22Rv1 (cell line): ENCODE measurements around the gene PCDHGA11.
"Not testable (repeated sequence)": the region's sequence is repeated elsewhere in the genome, so short reads cannot be mapped to it uniquely, and the experiment has no call there.

Experiments
- H3K27ac ChIP-seq: fragments of 450-650 bp; 2 replicates; pipeline ENCODE4 v1.5.1; 2017
- CTCF ChIP-seq: fragments of 450-650 bp; IDR thresholded peaks from 2 replicates; pipeline ENCODE4 v1.5.1; 2017; ENCODE audit warnings: mild to moderate bottlenecking
- ZFX ChIP-seq: fragments of 450-650 bp; IDR thresholded peaks from 2 replicates; pipeline ENCODE4 v1.6.1; 2017; ENCODE audit warnings: antibody characterized with exemption, borderline replicate concordance

Gene PCDHGA11

GRCh38 chr5:141431286-141431685 is 10.4 kb downstream of the PCDHGA11 start:
- no peak overlapping the region for H3K27ac ChIP-seq
- no peak for TF ChIP-seq CTCF
- TF ChIP-seq ZFX = no peak

GRCh38 chr5:141432308-141432707 is 11.5 kb downstream of the PCDHGA11 start:
- H3K27ac ChIP-seq = not testable (repeated sequence)

GRCh38 chr5:141432726-141433125 is 11.9 kb downstream of the PCDHGA11 start:
- H3K27ac ChIP-seq = not testable (repeated sequence)

GRCh38 chr5:141434006-141434405 is 13.2 kb downstream of the PCDHGA11 start:
- no peak overlapping the region for H3K27ac ChIP-seq
- TF ChIP-seq ZFX (no peak), CTCF (no peak)

GRCh38 chr5:141437221-141437620 is 16.4 kb downstream of the PCDHGA11 start:
- H3K27ac ChIP-seq = no peak overlapping the region
- TF ChIP-seq CTCF (no peak), ZFX (no peak)

- no peak overlapping the region for H3K27ac ChIP-seq
- TF ChIP-seq ZFX (no peak), CTCF (no peak)
Observed at GRCh38 chr5:141439411-141440141, 18.7 kb downstream of the PCDHGA11 start.

- TF ChIP-seq CTCF (no peak), ZFX (no peak)
Observed at GRCh38 chr5:141440341-141440740, 19.5 kb downstream of the PCDHGA11 start.

GRCh38 chr5:141441571-141442170 is 20.8 kb downstream of the PCDHGA11 start:
- no peak overlapping the region for H3K27ac ChIP-seq
- TF ChIP-seq CTCF = no peak

More at GRCh38 chr5:141440341-141440740, 19.5 kb downstream of the PCDHGA11 start:
- H3K27ac ChIP-seq = no peak overlapping the region
